SU-DHL-6 (cell line): Measurements from ENCODE around the gene MYL12A.

Experiments used
- H2AFZ ChIP-seq: fragments of 200-600 bp; sonication (generic); 2 replicates; pipeline ENCODE4 v1.6.1; 2014; ENCODE audit warnings: low read depth, mild to moderate bottlenecking, moderate library complexity, mixed read lengths, antibody characterized with exemption, low read length; ENCODE audit not compliant: severe bottlenecking
- H3F3A ChIP-seq: fragments of 200-600 bp; shearing (Covaris generic); 2 replicates; pipeline ENCODE4 v1.6.0; 2016; ENCODE audit warnings: antibody characterized with exemption, mild to moderate bottlenecking; ENCODE audit not compliant: insufficient read depth
- H3K27ac ChIP-seq: fragments of 200-600 bp; sonication (generic); 2 replicates; pipeline ENCODE4 v1.5.1; 2016; ENCODE audit warnings: low read depth, mild to moderate bottlenecking, low read length, moderate library complexity, mixed read lengths
- H3K27me3 ChIP-seq: fragments of 200-600 bp; sonication (generic), shearing (Covaris generic); 2 replicates; pipeline ENCODE4 v1.6.0; 2014; ENCODE audit warnings: mild to moderate bottlenecking, low read length
- H3K36me3 ChIP-seq: fragments of 200-600 bp; sonication (generic); 2 replicates; pipeline ENCODE4 v1.6.1; 2014; ENCODE audit warnings: mild to moderate bottlenecking, low read length, mixed read lengths
- H3K4me2 ChIP-seq: fragments of 300-600, 200-600 bp; shearing (Covaris generic), sonication (generic); 2 replicates; pipeline ENCODE4 v1.6.0; 2014; ENCODE audit warnings: low read length, low read depth, mild to moderate bottlenecking; ENCODE audit not compliant: poor library complexity, severe bottlenecking
- H3K4me3 ChIP-seq: fragments of 200-600 bp; sonication (generic); 2 replicates; pipeline ENCODE4 v1.5.1; 2014; ENCODE audit warnings: antibody characterized with exemption, low read length, mild to moderate bottlenecking, mixed read lengths; ENCODE audit not compliant: insufficient read depth, poor library complexity, severe bottlenecking
- H3K79me2 ChIP-seq: fragments of 200-600 bp; sonication (generic); 2 replicates; pipeline ENCODE4 v1.6.1; 2014; ENCODE audit warnings: mild to moderate bottlenecking, low read length, moderate library complexity; ENCODE audit not compliant: insufficient read depth
- H3K9ac ChIP-seq: fragments of 200-600 bp; sonication (generic); 2 replicates; pipeline ENCODE4 v1.7.0; 2014; ENCODE audit warnings: mild to moderate bottlenecking, low read length
- H3K9me2 ChIP-seq: fragments of 200-600 bp; sonication (generic); replicated peaks from 2 replicates; pipeline ENCODE4 v1.6.1; 2014; ENCODE audit warnings: low read length; ENCODE audit not compliant: insufficient read depth
- H3K9me3 ChIP-seq: fragments of 200-600 bp; sonication (generic); 2 replicates; pipeline ENCODE4 v1.6.1; 2014; ENCODE audit warnings: low read length, mixed read lengths; ENCODE audit not compliant: insufficient read depth
- H4K20me1 ChIP-seq: fragments of 200-600 bp; sonication (generic); 2 replicates; pipeline ENCODE4 v1.6.1; 2014; ENCODE audit warnings: low read depth, mild to moderate bottlenecking, antibody characterized with exemption, low read length, moderate library complexity, mixed read lengths
- CTCF ChIP-seq: fragments of 200-600 bp; sonication (generic); IDR thresholded peaks from one replicate; pipeline ENCODE4 v1.5.1; 2017; ENCODE audit warnings: antibody characterized with exemption, mild to moderate bottlenecking, low read length, moderate library complexity; ENCODE audit not compliant: insufficient read depth, poor library complexity, severe bottlenecking
- EZH2phosphoT487 ChIP-seq: fragments of 200-600 bp; sonication (generic), shearing (Covaris generic); conservative IDR thresholded peaks from 2 replicates; pipeline ENCODE4 v1.6.1; 2018; ENCODE audit warnings: mild to moderate bottlenecking, antibody characterized with exemption, low read length, moderate library complexity, mixed read lengths

The MYL12A gene

GRCh38 chr18:3252843-3253242, 5.2 kb downstream of the MYL12A start:
- peaks cover 39% of the 10 kb centered on the region for H3K36me3 ChIP-seq
- no peaks in the 10 kb centered on the region for H3K27me3 ChIP-seq
- H3K9ac ChIP-seq: no peak overlapping the region
- H2AFZ ChIP-seq: no peak overlapping the region
- TF ChIP-seq CTCF (no peak), EZH2phosphoT487 (no peak)
- H3K9me2 ChIP-seq: no peaks in the 10 kb centered on the region
- no peak overlapping the region for H3K27ac ChIP-seq
- peaks cover 12% of the 10 kb centered on the region; the same call in 1 of the 2 replicates for H3F3A ChIP-seq
- peaks cover 51% of the 10 kb centered on the region for H3K79me2 ChIP-seq
- H3K4me2 ChIP-seq: no peak overlapping the region
- H3K4me3 ChIP-seq: no peak overlapping the region
- H3K9me3 ChIP-seq: no peaks in the 10 kb centered on the region
- H4K20me1 ChIP-seq: peaks cover 27% of the 10 kb centered on the region

GRCh38 chr18:3254725-3255124, 7.1 kb downstream of the MYL12A start:
- no peak for TF ChIP-seq EZH2phosphoT487
- no peak for TF ChIP-seq CTCF
- H3K9ac ChIP-seq: no peak overlapping the region
- H3K36me3 ChIP-seq: peaks cover 41% of the 10 kb centered on the region
- H3K9me2 ChIP-seq: no peaks in the 10 kb centered on the region
- H3K9me3 ChIP-seq: no peaks in the 10 kb centered on the region
- H3K4me2 ChIP-seq: no peak overlapping the region
- peaks cover 18% of the 10 kb centered on the region; the same call in 1 of the 2 replicates for H3F3A ChIP-seq
- peaks cover 20% of the 10 kb centered on the region; the same call in 1 of the 2 replicates for H4K20me1 ChIP-seq
- H3K27ac ChIP-seq: no peak overlapping the region
- H3K27me3 ChIP-seq: no peaks in the 10 kb centered on the region
- no peak overlapping the region for H2AFZ ChIP-seq
- peaks cover 33% of the 10 kb centered on the region for H3K79me2 ChIP-seq
- H3K4me3 ChIP-seq: no peak overlapping the region

GRCh38 chr18:3255611-3256165, 8.1 kb downstream of the MYL12A start:
- H3K4me2 ChIP-seq: no peak overlapping the region
- no peak overlapping the region for H3K9ac ChIP-seq
- peaks cover 41% of the 10 kb centered on the region for H3K36me3 ChIP-seq
- no peak overlapping the region for H2AFZ ChIP-seq
- no peaks in the 10 kb centered on the region for H3K9me3 ChIP-seq
- peaks cover 20% of the 10 kb centered on the region; the same call in 1 of the 2 replicates for H4K20me1 ChIP-seq
- peaks cover 24% of the 10 kb centered on the region for H3K79me2 ChIP-seq
- H3F3A ChIP-seq: peaks cover 22% of the 10 kb centered on the region; the same call in 1 of the 2 replicates
- no peaks in the 10 kb centered on the region for H3K9me2 ChIP-seq
- H3K27ac ChIP-seq: no peak overlapping the region
- H3K27me3 ChIP-seq: no peaks in the 10 kb centered on the region
- no peak overlapping the region for H3K4me3 ChIP-seq
- TF ChIP-seq EZH2phosphoT487 (no peak), CTCF (no peak)
